ENCODE measurements around the gene LRRC32.

The LRRC32 gene

GRCh38 chr11:76637491-76638269, 32.9 kb downstream of the LRRC32 start:
- no peak overlapping the region for H3K4me3 ChIP-seq (replicated peaks; ENCODE audit: low read depth, low read length)
- no peak for DNase-seq (ENCODE audit: extremely low read depth, low read depth)
- no peak for TF ChIP-seq CTCF (IDR thresholded peaks at IDR 0.05; ENCODE audit: low read depth, low read length, missing control alignments)

GRCh38 chr11:76636826-76637460, 33.6 kb downstream of the LRRC32 start:
- TF ChIP-seq CTCF (IDR thresholded peaks at IDR 0.05; ENCODE audit: low read depth, low read length, missing control alignments): no peak
- H3K4me3 ChIP-seq (replicated peaks; ENCODE audit: low read depth, low read length): no peak overlapping the region
- DNase-seq (ENCODE audit: extremely low read depth, low read depth): no peak

GRCh38 chr11:76635991-76636738, 34.4 kb downstream of the LRRC32 start:
- TF ChIP-seq CTCF (IDR thresholded peaks at IDR 0.05; ENCODE audit: low read depth, low read length, missing control alignments): no peak
- DNase-seq (ENCODE audit: extremely low read depth, low read depth): no peak

GRCh38 chr11:76634886-76635285, 35.7 kb downstream of the LRRC32 start:
- no peak for TF ChIP-seq CTCF (IDR thresholded peaks at IDR 0.05; ENCODE audit: low read depth, low read length, missing control alignments)
- DNase-seq (ENCODE audit: extremely low read depth, low read depth): no peak
- no peak overlapping the region for H3K4me3 ChIP-seq (replicated peaks; ENCODE audit: low read depth, low read length)

More at GRCh38 chr11:76635991-76636738, 34.4 kb downstream of the LRRC32 start:
- no peak overlapping the region for H3K4me3 ChIP-seq (replicated peaks; ENCODE audit: low read depth, low read length)

- no peak overlapping the region for H3K4me3 ChIP-seq (replicated peaks; ENCODE audit: low read depth, low read length)
- no peak for TF ChIP-seq CTCF (IDR thresholded peaks at IDR 0.05; ENCODE audit: low read depth, low read length, missing control alignments)
- no peak for DNase-seq (ENCODE audit: extremely low read depth, low read depth)
These were observed 38.1 kb downstream of the LRRC32 start for GRCh38 chr11:76632492-76632891.

- no peak overlapping the region for H3K4me3 ChIP-seq (replicated peaks; ENCODE audit: low read depth, low read length)
- DNase-seq (ENCODE audit: extremely low read depth, low read depth): no peak
- TF ChIP-seq CTCF (IDR thresholded peaks at IDR 0.05; ENCODE audit: low read depth, low read length, missing control alignments): no peak
These were observed 38.8 kb downstream of the LRRC32 start for GRCh38 chr11:76631566-76632308.
